HG02759 (cell line): ENCODE data around the gene HERPUD2.
"Not testable (repeated sequence)": the region's sequence is repeated elsewhere in the genome, so short reads cannot be mapped to it uniquely, and the experiment has no call there.

Experiments
- ATAC-seq: cut with Tn5 transposase; IDR thresholded peaks from one replicate; pipeline ENCODE4 v1.9.1; 2021; ENCODE audit warnings: mild to moderate bottlenecking, moderate library complexity; ENCODE audit not compliant: unreplicated experiment

HERPUD2 gene

GRCh38 chr7:35681231-35682029 is 13.5 kb downstream of the HERPUD2 start:
- no peak for ATAC-seq

GRCh38 chr7:35680403-35681013 is 14.4 kb downstream of the HERPUD2 start:
- ATAC-seq, result no peak

- no peak for ATAC-seq
Measured at GRCh38 chr7:35677582-35678356, 17.2 kb downstream of the HERPUD2 start.

GRCh38 chr7:35676211-35676610 is 18.7 kb downstream of the HERPUD2 start:
- no peak for ATAC-seq

GRCh38 chr7:35670856-35671569 is 23.9 kb downstream of the HERPUD2 start:
- ATAC-seq, result no peak

- not testable (repeated sequence) for ATAC-seq
Measured at GRCh38 chr7:35660411-35660810, 34.5 kb downstream of the HERPUD2 start.

GRCh38 chr7:35658606-35659201 is 36.2 kb downstream of the HERPUD2 start:
- ATAC-seq, result peak; percentile 67

- ATAC-seq, result peak; percentile 54
Measured at GRCh38 chr7:35657125-35657524, 37.8 kb downstream of the HERPUD2 start.

- not testable (repeated sequence) for ATAC-seq
Measured at GRCh38 chr7:35654558-35654957, 40.4 kb downstream of the HERPUD2 start.

- ATAC-seq, result no peak
Measured at GRCh38 chr7:35652124-35652523, 42.8 kb downstream of the HERPUD2 start.

- no peak for ATAC-seq
Measured at GRCh38 chr7:35650751-35651150, 44.2 kb downstream of the HERPUD2 start.

GRCh38 chr7:35649711-35650110 is 45.2 kb downstream of the HERPUD2 start:
- no peak for ATAC-seq

GRCh38 chr7:35648367-35648766 is 46.6 kb downstream of the HERPUD2 start:
- no peak for ATAC-seq

- ATAC-seq, result peak; percentile 51
Measured at GRCh38 chr7:35647171-35647574, 47.8 kb downstream of the HERPUD2 start.

GRCh38 chr7:35646289-35647023 is 48.5 kb downstream of the HERPUD2 start:
- ATAC-seq, result no peak

GRCh38 chr7:35645691-35646090 is 49.2 kb downstream of the HERPUD2 start:
- no peak for ATAC-seq

- ATAC-seq, result no peak
Measured at GRCh38 chr7:35630024-35630972, 64.6 kb downstream of the HERPUD2 start.

GRCh38 chr7:35624299-35625186 is 70.4 kb downstream of the HERPUD2 start:
- peak; percentile 89 for ATAC-seq
